Spleen (tissue), 11 donors: ENCODE data around the gene GLI2. TPM values are rescaled to one million over a fixed set of nuclear protein-coding genes. Genes with fewer than 3 reads are reported as not detected.

ENCODE experiments used
- DNase-seq: peaks from one replicate; pipeline ENCODE4 v3.0.0-alpha.2; 2020
- H3K27ac ChIP-seq, 8 donors: fragments of 200-600 bp; sonication (generic) in 7 of 8; 1 replicate in 4 of 8; 2 replicates in 4 of 8; pipeline versions ENCODE4 v1.5.0 to v1.8.0; 2016 to 2021; ENCODE audit warnings: inconsistent platforms in 4 of 8, mild to moderate bottlenecking in 4 of 8, moderate library complexity in 1 of 8
- H3K27me3 ChIP-seq, 7 donors: fragments of 200-600 bp; sonication (generic) in 6 of 7; replicated peaks in 1 of 7; 1 replicate in 4 of 7; 2 replicates in 3 of 7; pipeline versions ENCODE4 v1.5.0 to v1.8.0; 2016 to 2021; ENCODE audit warnings: inconsistent platforms in 3 of 7, mild to moderate bottlenecking in 1 of 7
- H3K36me3 ChIP-seq, 6 donors: fragments of 200-600 bp; sonication (generic) in 5 of 6; 1 replicate in 4 of 6; 2 replicates in 2 of 6; pipeline versions ENCODE4 v1.5.0 to v1.8.0; 2016 to 2021; ENCODE audit warnings: inconsistent platforms in 2 of 6
- H3K4me1 ChIP-seq, 6 donors: fragments of 200-600 bp; sonication (generic) in 5 of 6; 1 replicate in 3 of 6; 2 replicates in 3 of 6; pipeline versions ENCODE4 v1.5.0 to v1.8.0; 2016 to 2021; ENCODE audit warnings: inconsistent platforms in 3 of 6
- H3K4me3 ChIP-seq, 8 donors: fragments of 200-600 bp; sonication (generic) in 7 of 8; 1 replicate in 4 of 8; 2 replicates in 4 of 8; pipeline versions ENCODE4 v1.5.0 to v1.8.0; 2016 to 2021; ENCODE audit warnings: inconsistent platforms in 4 of 8, mild to moderate bottlenecking in 4 of 8, moderate library complexity in 2 of 8
- H3K9me3 ChIP-seq, 8 donors: fragments of 200-600 bp; sonication (generic) in 7 of 8; 1 replicate in 4 of 8; 2 replicates in 4 of 8; pipeline versions ENCODE4 v1.5.0 to v1.8.0; 2016 to 2021; ENCODE audit warnings: inconsistent platforms in 4 of 8
- CTCF ChIP-seq, 11 experiments: fragments of 200-600 bp in 7 of 11; fragments of 450-650 bp in 4 of 11; sonication (generic) in 4 of 11; IDR thresholded peaks in 8 of 11; conservative IDR thresholded peaks in 3 of 11; 1 replicate in 7 of 11; 2 replicates in 4 of 11; pipeline versions ENCODE4 v1.4.0 to v1.8.0; 2016 to 2021; ENCODE audit warnings: antibody characterized with exemption in 11 of 11, inconsistent platforms in 4 of 11, mild to moderate bottlenecking in 1 of 11
- POLR2A ChIP-seq, 3 donors: fragments of 450-650 bp; IDR thresholded peaks; one replicate each; pipeline ENCODE4 v1.5.1; 2017; ENCODE audit warnings: antibody characterized with exemption in 3 of 3, mild to moderate bottlenecking in 1 of 3
- POLR2AphosphoS5 ChIP-seq, 3 donors: sonication (generic); formaldehyde crosslinking; IDR thresholded peaks; one replicate each; pipeline ENCODE4 v1.5.1; 2017; ENCODE audit warnings: antibody characterized with exemption in 3 of 3
- WGBS, 5 donors: extraction: QIAGEN DNeasy Blood & Tissue Kit in 3 of 5; methylation state at CpG; one replicate each; pipeline versions ENCODE4 v1.1.5 to v1.1.7; 2013 to 2018; 5-methylcytosine and 5-hydroxymethylcytosine counted together
- intact Hi-C: fragments of 100-400 bp; cut with DNase I; formaldehyde crosslinking; loops from one replicate; pipeline ENCODE4 v1.15.0; 2023; ENCODE audit warnings: low total_unique reads
- polyA plus RNA-seq, 3 donors: library from polyadenylated mRNA; stranded (reverse); fragments of 200-250 nt; gene quantifications; one replicate each; pipeline ENCODE4 v1.2.1, GENCODE V29; 2013
- total RNA-seq, 7 donors: library from RNA; depleted of rRNA in 3 of 7; stranded (reverse); fragments of >200 nt in 3 of 7; fragmentation: NEBNext Ultra II Directional in 4 of 7; extraction: Animal tissue kit (Norgen Biotek cat#: 25700) in 4 of 7; gene quantifications; one replicate each; pipeline versions ENCODE4 v1.1.0 to v1.2.1, GENCODE V29; 2016 to 2021
- donor health status: healthy with polysubstance abuse.
- donor health status: DM: no; HTN: no; CAD: no; lungs with moderate emphysema.
- donor health status: DM: no; HTN: no; CAD: no.
- donor health status: Bipolar disorder and iron deficiency.
- donor health status: healthy.
- donor health status: DM: no; HTN: no; CAD: no.
- donor health status: DM: yes; HTN: yes; CAD: no.

GLI2 gene
- total and polyA plus RNA-seq, 10 donors: 0.22 to 10.6 (median 1.4) TPM

GRCh38 chr2:120690521-120690920, 45.1 kb upstream of the GLI2 start:
- Histone ChIP-seq H3K9me3 (no peaks in the 10 kb centered on the region), H3K27ac (no peak overlapping the region), H3K4me1 (peaks cover 0 to 2% (median under 1%) of the 10 kb centered on the region in 6 donors), H3K36me3 (no peaks in the 10 kb centered on the region), H3K27me3 (peaks cover 0 to 70% (median 13%) of the 10 kb centered on the region in 7 donors), H3K4me3 (no peak overlapping the region)
- peak; percentile 50 for DNase-seq
- WGBS, 5 donors: 68 to 81% (median 72%) methylated on average over 9 to 11 of the region's 11 CpGs
- TF ChIP-seq CTCF (IDR thresholded peaks at IDR 0.05 in 8 of 11, conservative IDR thresholded peaks at IDR 0.05 in 3 of 11) (no peak), POLR2A (IDR thresholded peaks at IDR 0.05) (no peak), POLR2AphosphoS5 (IDR thresholded peaks at IDR 0.05) (no peak)
- intact Hi-C loops: no loop called here

- H3K4me1 ChIP-seq: peaks cover 0 to 7% (median 6%) of the 10 kb centered on the region in 6 donors
- H3K36me3 ChIP-seq: no peaks in the 10 kb centered on the region
- H3K4me3 ChIP-seq: no peak overlapping the region
- DNase-seq: no peak
- TF ChIP-seq POLR2A (IDR thresholded peaks at IDR 0.05) (no peak), POLR2AphosphoS5 (IDR thresholded peaks at IDR 0.05) (no peak), CTCF (IDR thresholded peaks at IDR 0.05 in 8 of 11, conservative IDR thresholded peaks at IDR 0.05 in 3 of 11) (no peak)
- H3K9me3 ChIP-seq: no peaks in the 10 kb centered on the region
- intact Hi-C loops: no loop called here
- 79 to 93% (median 88%) methylated on average over 2 to 4 of the region's 4 CpGs for WGBS, 5 donors
- H3K27me3 ChIP-seq: peaks cover 0 to 74% (median 22%) of the 10 kb centered on the region in 7 donors
- H3K27ac ChIP-seq: no peak overlapping the region
Observed at GRCh38 chr2:120691410-120691809, 44.3 kb upstream of the GLI2 start.

- no peak overlapping the region for H3K4me3 ChIP-seq
- peaks cover 0 to 76% (median 24%) of the 10 kb centered on the region in 7 donors for H3K27me3 ChIP-seq
- DNase-seq: no peak
- intact Hi-C loops: no loop called here
- H3K27ac ChIP-seq: no peak overlapping the region
- TF ChIP-seq POLR2AphosphoS5 (IDR thresholded peaks at IDR 0.05) (no peak), CTCF (IDR thresholded peaks at IDR 0.05 in 8 of 11, conservative IDR thresholded peaks at IDR 0.05 in 3 of 11) (no peak), POLR2A (IDR thresholded peaks at IDR 0.05) (no peak)
- peaks cover 0 to 7% (median 6%) of the 10 kb centered on the region in 6 donors for H3K4me1 ChIP-seq
- WGBS, 5 donors: 80 to 87% (median 84%) methylated on average over 3 to 6 of the region's 6 CpGs
- no peaks in the 10 kb centered on the region for H3K9me3 ChIP-seq
- no peaks in the 10 kb centered on the region for H3K36me3 ChIP-seq
Observed at GRCh38 chr2:120692691-120693090, 43.0 kb upstream of the GLI2 start.

- H3K4me1 ChIP-seq: peaks cover 0 to 7% (median 6%) of the 10 kb centered on the region in 6 donors
- no peak overlapping the region for H3K4me3 ChIP-seq
- H3K27me3 ChIP-seq: peaks cover 0 to 80% (median 24%) of the 10 kb centered on the region in 7 donors
- H3K36me3 ChIP-seq: no peaks in the 10 kb centered on the region
- TF ChIP-seq CTCF (IDR thresholded peaks at IDR 0.05 in 8 of 11, conservative IDR thresholded peaks at IDR 0.05 in 3 of 11) (no peak), POLR2A (IDR thresholded peaks at IDR 0.05) (no peak), POLR2AphosphoS5 (IDR thresholded peaks at IDR 0.05) (no peak)
- intact Hi-C loops: no loop called here
- DNase-seq: no peak
- no peak overlapping the region for H3K27ac ChIP-seq
- H3K9me3 ChIP-seq: no peaks in the 10 kb centered on the region
- WGBS, 5 donors: 66 to 89% (median 70%) methylated on average over 2 of the region's 2 CpGs
Observed at GRCh38 chr2:120693121-120693520, 42.5 kb upstream of the GLI2 start.
